ENCODE results near the gene VGLL2. TPM values are rescaled to one million over a fixed set of nuclear protein-coding genes. Genes with fewer than 3 reads are reported as not detected.

Gene VGLL2
- polyA plus RNA-seq, 1 of the 3 experiments (the other 2 are of a cell fraction) = 0.02 TPM

GRCh38 chr6:117290173-117290846 lies 25.0 kb downstream of the VGLL2 start (continued):
- no peak for TF ChIP-seq USF2 (IDR thresholded peaks at IDR 0.05; ENCODE audit: borderline replicate concordance, low read depth, low read length)
- no peak for TF ChIP-seq RXRA (IDR thresholded peaks at IDR 0.05; ENCODE audit: borderline replicate concordance, low read depth)
- TF ChIP-seq USF1 (IDR thresholded peaks at IDR 0.05; ENCODE audit: borderline replicate concordance, low read depth) = no peak
- no peak for TF ChIP-seq EZH2phosphoT487 (IDR thresholded peaks at IDR 0.05; ENCODE audit: borderline replicate concordance, low read depth)
- TF ChIP-seq CTCF (IDR thresholded peaks at IDR 0.05) = no peak

- Histone ChIP-seq H3K9ac (no peak overlapping the region), H3K9me3 (no peaks in the 10 kb centered on the region), H3K27ac (ENCODE audit: low read depth in 2 of 2, low read length in 1 of 2) (no peak overlapping the region), H4K20me1 (ENCODE audit: insufficient read depth) (no peaks in the 10 kb centered on the region), H2AFZ (ENCODE audit: low read depth) (no peak overlapping the region), H3K4me3 (ENCODE audit: low read depth in 2 of 2, low read length in 1 of 2) (no peak overlapping the region), H3K4me2 (no peak overlapping the region), H3F3A (replicated peaks; ENCODE audit: insufficient read depth) (no peaks in the 10 kb centered on the region), H3K79me2 (ENCODE audit: insufficient read depth) (no peaks in the 10 kb centered on the region), H3K9me2 (no peaks in the 10 kb centered on the region), H3K4me1 (ENCODE audit: control insufficient read depth in 1 of 2, insufficient read depth in 2 of 2, low read depth in 1 of 2, low read length in 1 of 2) (no peaks in the 10 kb centered on the region), H3K27me3 (ENCODE audit: insufficient read depth) (no peaks in the 10 kb centered on the region; the same call in 1 of the 2 replicates), H3K36me3 (replicated peaks in 1 of 2; ENCODE audit: control insufficient read depth in 1 of 2, insufficient read depth in 2 of 2, low read length in 1 of 2) (no peaks in the 10 kb centered on the region)
- ChIA-PET POLR2A (no interaction called here), CTCF (no interaction called here)
- no peak for DNase-seq
- WGBS (ENCODE audit: low lambda C conversion rate) = 0% methylated on average over 3 of the region's 3 CpGs
- TF ChIP-seq CTCF (IDR thresholded peaks at IDR 0.05) = no peak
- no peak for TF ChIP-seq PBX3 (IDR thresholded peaks at IDR 0.05)
- no peak for TF ChIP-seq ZBTB33 (IDR thresholded peaks at IDR 0.05; ENCODE audit: borderline replicate concordance, low read depth)
- no peak for TF ChIP-seq MXI1 (IDR thresholded peaks at IDR 0.05; ENCODE audit: low read depth, low read length)
- TF ChIP-seq GATA2 (CRISPR knock-in tag; IDR thresholded peaks at IDR 0.05) = no peak
- TF ChIP-seq EZH2phosphoT487 (IDR thresholded peaks at IDR 0.05; ENCODE audit: borderline replicate concordance, low read depth) = no peak
- no peak for TF ChIP-seq TAF1 (IDR thresholded peaks at IDR 0.05; ENCODE audit: borderline replicate concordance, low read depth, low read length)
- no peak for TF ChIP-seq NFIC (IDR thresholded peaks at IDR 0.05; ENCODE audit: borderline replicate concordance)
- TF ChIP-seq TCF12 (IDR thresholded peaks at IDR 0.05) = no peak
Observed at GRCh38 chr6:117298941-117299340, 33.6 kb downstream of the VGLL2 start.
